Small intestine (tissue), 7 donors: ENCODE results near the gene STING1. TPM values are rescaled to one million over a fixed set of nuclear protein-coding genes. Genes with fewer than 3 reads are reported as not detected.
"Not testable (repeated sequence)": the region's sequence is repeated elsewhere in the genome, so short reads cannot be mapped to it uniquely, and the experiment has no call there.

Source experiments
- DNase-seq, 2 donors: peaks; one replicate each; pipeline versions ENCODE4 v3.0.0 to v3.0.0-alpha.2; 2013
- FAIRE-seq: peaks from 2 replicates; lab custom pipeline; 2012; peaks lifted over from hg19 to GRCh38; lab: Jason Lieb, UNC
- H3K27ac ChIP-seq, 3 donors: one replicate each; pipeline ENCODE4 v1.5.1; 2013; ENCODE audit warnings: low read length in 2 of 3, mild to moderate bottlenecking in 2 of 3, control low read depth in 1 of 3, inconsistent platforms in 1 of 3, low read depth in 1 of 3, moderate library complexity in 1 of 3
- H3K27me3 ChIP-seq, 3 donors: one replicate each; pipeline ENCODE4 v1.6.1; 2013; ENCODE audit warnings: low read length in 3 of 3, inconsistent platforms in 1 of 3; ENCODE audit not compliant: control insufficient read depth in 3 of 3, insufficient read depth in 3 of 3
- H3K36me3 ChIP-seq, 3 donors: one replicate each; pipeline ENCODE4 v1.6.1; 2013; ENCODE audit warnings: low read length in 3 of 3, inconsistent platforms in 1 of 3, low read depth in 1 of 3, mild to moderate bottlenecking in 1 of 3, moderate library complexity in 1 of 3; ENCODE audit not compliant: control insufficient read depth in 3 of 3, insufficient read depth in 2 of 3
- H3K4me1 ChIP-seq, 3 donors: one replicate each; pipeline ENCODE4 v1.6.1; 2013; ENCODE audit warnings: low read length in 2 of 3, inconsistent platforms in 1 of 3, low read depth in 1 of 3, mild to moderate bottlenecking in 1 of 3, moderate library complexity in 1 of 3; ENCODE audit not compliant: control insufficient read depth in 3 of 3, insufficient read depth in 2 of 3
- H3K4me3 ChIP-seq, 3 donors: one replicate each; pipeline ENCODE4 v1.5.1; 2013; ENCODE audit warnings: low read length in 3 of 3, control low read depth in 1 of 3, inconsistent platforms in 1 of 3, low read depth in 1 of 3, mild to moderate bottlenecking in 1 of 3, moderate library complexity in 1 of 3
- H3K9me3 ChIP-seq, 2 donors: one replicate each; pipeline ENCODE4 v1.6.1; 2013; ENCODE audit warnings: low read depth in 1 of 2, low read length in 1 of 2; ENCODE audit not compliant: control insufficient read depth in 2 of 2, insufficient read depth in 1 of 2
- WGBS, 3 donors: extraction: QIAGEN DNeasy Blood & Tissue Kit; methylation state at CpG; one replicate each; pipeline ENCODE4 v1.1.7; 2013; 5-methylcytosine and 5-hydroxymethylcytosine counted together
- polyA plus RNA-seq, 4 donors: library from polyadenylated mRNA; stranded (reverse) in 3 of 4; unstranded in 1 of 4; fragments of 200-250 nt in 3 of 4; fragments of 120-200 nt in 1 of 4; gene quantifications; one replicate each; pipeline versions ENCODE4 v1.2.1 to v1.2.3, GENCODE V29; 2013
- donor health status: healthy with polysubstance abuse.
- donor health status: control.
- donor health status: control.
- donor health status: Bipolar disorder and iron deficiency.
- donor health status: healthy.

Gene STING1
- polyA plus RNA-seq, 4 donors = 2.2 to 23.0 (median 8.5) TPM

DNA sequence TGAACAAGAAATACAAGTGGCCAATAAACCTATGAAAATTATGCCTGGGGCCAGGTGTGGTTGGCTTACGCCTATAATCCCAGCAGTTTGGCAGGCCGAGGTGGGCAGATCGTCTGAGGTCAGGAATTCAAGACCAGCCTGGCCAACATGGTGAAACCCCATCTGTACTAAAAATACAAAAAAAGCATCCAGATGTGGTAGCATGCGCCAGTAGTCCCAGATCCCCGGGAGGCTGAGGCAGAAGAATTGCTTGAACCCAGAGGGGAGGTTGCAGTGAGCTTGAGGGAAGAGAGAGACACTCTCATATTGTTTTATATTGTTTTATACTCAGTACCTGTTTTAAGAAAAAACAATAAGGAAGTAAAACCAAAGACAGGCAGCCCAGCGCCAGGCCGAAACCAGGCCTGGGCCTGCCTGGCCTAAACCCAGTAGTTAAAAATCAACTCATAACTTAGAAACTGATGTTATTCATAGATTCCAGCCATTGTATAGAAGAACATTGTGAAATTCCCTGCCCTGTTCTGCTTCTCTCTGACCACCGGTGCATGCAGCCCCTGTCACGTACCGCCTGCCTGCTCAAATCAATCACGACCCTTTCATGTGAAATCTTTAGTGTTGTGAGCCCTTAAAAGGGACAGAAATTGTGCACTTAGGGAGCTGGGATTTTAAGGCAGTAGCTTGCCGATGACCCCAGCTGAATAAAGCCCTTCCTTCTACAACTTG lies 43.2 kb upstream of the STING1 start:
- not testable (repeated sequence) for H3K27ac ChIP-seq, H3K27me3 ChIP-seq, H3K4me1 ChIP-seq, DNase-seq, FAIRE-seq, H3K4me3 ChIP-seq, H3K36me3 ChIP-seq, H3K9me3 ChIP-seq
- 76 to 84% (median 79%) methylated on average over 12 of the region's 12 CpGs for WGBS, 3 donors

DNA sequence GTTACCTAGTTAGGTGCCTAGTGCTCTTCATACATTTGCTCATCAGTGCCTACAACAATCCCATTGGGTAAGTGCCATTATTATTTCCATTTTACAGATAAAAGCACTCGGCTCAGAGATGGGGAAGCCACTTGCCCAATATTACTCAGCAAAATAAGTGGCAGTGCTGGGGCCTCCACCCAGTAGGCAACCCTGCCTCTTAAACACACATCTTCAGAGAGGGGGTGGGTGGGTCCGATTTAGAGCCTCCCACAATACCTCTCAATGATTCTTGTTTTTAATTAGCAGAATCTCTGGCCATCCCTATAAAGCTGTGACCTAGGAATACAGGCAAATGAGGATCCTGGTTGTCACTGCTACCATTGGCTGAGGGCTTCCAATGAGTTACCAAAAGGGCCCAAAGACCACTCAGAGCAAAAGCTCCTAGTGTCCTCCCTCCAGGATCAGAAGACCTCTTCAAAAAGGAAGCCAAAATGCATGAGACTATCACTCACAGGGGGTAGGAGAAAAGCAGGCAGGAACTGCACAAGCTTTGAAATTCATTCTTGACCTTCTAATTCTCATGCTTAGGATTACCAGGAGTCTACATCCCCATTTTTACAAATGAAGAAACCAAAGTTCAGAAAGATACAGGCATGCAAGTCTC lies 42.5 kb upstream of the STING1 start:
- H3K4me3 ChIP-seq = no peak overlapping the region
- H3K27ac ChIP-seq = no peak overlapping the region
- H3K4me1 ChIP-seq = peaks cover 0 to 4% (median 0%) of the 10 kb centered on the region in 3 donors
- no peaks in the 10 kb centered on the region for H3K9me3 ChIP-seq
- 62 to 85% (median 68%) methylated on average over 2 of the region's 2 CpGs for WGBS, 3 donors
- H3K27me3 ChIP-seq = no peaks in the 10 kb centered on the region
- H3K36me3 ChIP-seq = no peaks in the 10 kb centered on the region
- DNase-seq (no peak), FAIRE-seq (no peak)

DNA sequence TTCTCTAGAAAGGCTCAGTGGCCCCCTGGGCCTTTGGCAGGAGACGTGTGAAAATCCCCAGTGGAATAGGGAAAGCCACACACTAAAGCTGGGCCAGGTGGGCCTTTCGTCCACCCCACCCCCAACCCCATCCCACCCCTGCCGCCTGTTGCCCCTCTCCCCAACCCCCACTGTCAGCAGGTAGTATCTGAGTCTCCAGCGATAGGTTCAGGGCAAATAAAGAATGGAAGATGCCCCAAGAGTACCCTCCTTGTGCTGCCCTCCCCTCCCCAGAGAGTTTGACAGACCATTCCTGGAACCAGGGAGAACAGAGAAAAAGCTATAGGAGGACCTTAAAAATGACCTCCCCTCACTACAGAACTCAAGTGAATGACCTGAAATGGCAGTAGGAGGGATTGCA lies 41.9 kb upstream of the STING1 start:
- no peak for FAIRE-seq

DNA sequence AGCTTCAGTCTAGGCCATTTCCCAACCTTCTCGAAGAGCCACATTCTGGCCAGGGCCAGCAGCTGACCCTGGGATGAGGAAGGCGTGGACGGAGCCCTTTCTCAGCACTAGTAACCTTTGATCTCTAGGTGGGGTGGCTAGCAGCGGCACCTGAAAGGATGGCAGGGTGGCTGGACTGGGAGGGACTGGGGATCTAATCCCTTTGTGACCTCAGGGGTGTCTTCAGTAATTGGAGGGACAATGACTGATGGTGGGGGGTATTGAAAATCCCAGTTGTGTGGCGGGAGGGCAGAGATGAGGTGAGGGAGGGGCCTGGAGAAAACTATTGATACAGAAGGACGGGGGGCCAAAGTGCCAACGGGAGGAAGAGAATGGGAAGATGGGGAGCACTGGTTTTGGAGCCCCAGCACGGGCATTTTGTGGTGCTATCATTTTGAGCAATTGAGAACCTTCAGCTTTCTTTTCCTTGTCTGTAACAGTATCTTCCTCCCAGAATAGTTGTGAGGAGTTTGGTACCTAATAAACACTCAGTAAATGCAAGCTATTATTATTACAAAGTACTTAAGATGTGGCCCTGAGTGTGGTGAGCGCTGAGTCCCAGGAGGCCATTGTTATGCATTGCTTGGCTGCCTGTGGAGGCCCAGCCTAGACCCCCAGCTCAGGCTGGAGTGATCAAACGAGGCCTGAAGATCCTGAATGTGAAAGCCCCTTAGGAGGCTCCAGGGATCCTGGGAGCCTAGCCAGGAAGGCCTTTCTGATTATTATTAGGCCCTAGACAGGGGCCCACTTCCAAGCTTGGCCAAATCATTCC lies 41.3 kb upstream of the STING1 start:
- 51 to 68% (median 66%) methylated on average over 10 of the region's 10 CpGs for WGBS, 3 donors
- no peak for FAIRE-seq
- H3K27me3 ChIP-seq = no peaks in the 10 kb centered on the region
- H3K27ac ChIP-seq = no peak overlapping the region
- DNase-seq = peak in 1 of 2 donors; percentile 17
- H3K4me1 ChIP-seq = peaks cover 0 to 4% (median 0%) of the 10 kb centered on the region in 3 donors
- no peaks in the 10 kb centered on the region for H3K36me3 ChIP-seq
- H3K4me3 ChIP-seq = no peak overlapping the region
- H3K9me3 ChIP-seq = no peaks in the 10 kb centered on the region

More for the DNA sequence above, 41.9 kb upstream of the STING1 start:
- Histone ChIP-seq H3K9me3 (no peaks in the 10 kb centered on the region), H3K36me3 (no peaks in the 10 kb centered on the region), H3K4me1 (peaks cover 0 to 4% (median 0%) of the 10 kb centered on the region in 3 donors), H3K4me3 (no peak overlapping the region), H3K27ac (no peak overlapping the region), H3K27me3 (no peaks in the 10 kb centered on the region)
- no peak for DNase-seq
- WGBS, 3 donors = 87 to 90% (median 87%) methylated on average over 3 to 4 of the region's 4 CpGs

DNA sequence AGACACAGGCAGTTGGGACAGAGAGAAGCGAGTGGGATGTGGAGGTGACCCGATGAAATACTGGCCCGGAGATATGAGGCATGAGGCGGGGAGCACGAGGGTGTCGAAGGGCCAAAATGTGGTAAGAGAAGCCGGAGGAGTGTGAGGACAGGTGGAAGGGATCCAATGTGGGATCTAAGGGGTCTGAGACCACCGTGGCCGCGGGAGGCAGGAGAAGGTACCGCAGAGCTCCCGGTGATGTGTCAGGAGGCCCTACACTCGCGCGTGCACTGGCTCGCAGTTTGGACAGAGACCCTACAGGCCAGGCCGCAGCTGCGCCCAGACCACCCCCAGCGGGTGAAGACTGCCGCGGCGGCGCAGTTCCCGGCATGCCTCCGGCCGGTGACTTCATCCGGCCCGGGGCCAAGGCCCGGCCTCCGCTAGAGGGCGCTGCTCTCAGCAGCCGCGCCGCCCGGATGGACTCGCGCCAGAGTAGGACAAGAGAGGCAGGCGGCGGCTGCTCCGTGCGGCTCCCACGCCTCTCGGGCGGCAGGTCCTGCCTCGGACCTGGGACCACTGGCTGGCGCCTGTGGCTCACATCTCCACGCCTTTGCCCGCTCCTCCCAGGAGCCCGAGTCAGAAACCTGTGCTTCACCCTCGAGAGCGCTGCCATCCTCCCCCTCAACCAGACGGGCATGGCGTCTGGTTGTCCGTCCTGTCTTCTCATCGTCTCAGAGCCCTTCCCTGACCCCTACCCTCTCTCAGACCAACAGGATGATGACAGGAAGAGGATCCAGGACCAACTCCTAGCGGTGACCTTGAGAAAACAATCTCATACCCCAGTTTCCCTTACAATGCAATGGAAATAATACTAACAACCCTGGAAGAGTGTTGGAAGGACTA lies 35.4 kb upstream of the STING1 start:
- no peaks in the 10 kb centered on the region for H3K27me3 ChIP-seq
- 3 to 5% (median 5%) methylated on average over 38 to 56 of the region's 56 CpGs for WGBS, 3 donors
- DNase-seq (peak; percentile 85 to 96), FAIRE-seq (no peak)
- H3K4me3 ChIP-seq = peak overlapping the region; percentile 11 to 62 (median 51)
- no peaks in the 10 kb centered on the region for H3K36me3 ChIP-seq
- H3K9me3 ChIP-seq = no peaks in the 10 kb centered on the region
- peaks cover 0 to 3% (median 0%) of the 10 kb centered on the region in 3 donors for H3K4me1 ChIP-seq
- H3K27ac ChIP-seq = peak overlapping the region; percentile 17 to 90 (median 78)

DNA sequence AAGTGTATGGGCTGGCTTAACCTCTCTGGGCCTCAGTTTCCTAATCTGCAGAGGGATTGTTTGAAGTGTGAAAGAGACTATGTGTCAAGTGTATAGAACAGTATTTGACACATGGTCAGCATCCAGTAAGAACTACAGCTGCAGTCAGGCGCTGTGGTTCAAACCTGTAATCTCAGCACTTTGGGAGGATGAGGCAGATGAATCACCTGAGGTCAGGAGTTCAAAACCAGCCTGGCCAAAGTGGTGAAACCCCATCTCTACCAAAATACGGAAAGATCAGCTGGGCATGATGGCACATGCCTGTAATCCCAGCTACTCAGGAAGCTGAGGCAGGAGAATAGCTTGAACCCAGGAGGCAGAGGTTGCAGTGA lies 31.9 kb upstream of the STING1 start:
- Histone ChIP-seq H3K9me3 (no peaks in the 10 kb centered on the region), H3K27me3 (no peaks in the 10 kb centered on the region), H3K27ac (no peak overlapping the region), H3K4me3 (no peak overlapping the region), H3K4me1 (peaks cover 0 to 3% (median 0%) of the 10 kb centered on the region in 3 donors), H3K36me3 (no peaks in the 10 kb centered on the region)
- DNase-seq (no peak), FAIRE-seq (no peak)
- 73 to 81% (median 80%) methylated on average over 2 of the region's 2 CpGs for WGBS, 3 donors

DNA sequence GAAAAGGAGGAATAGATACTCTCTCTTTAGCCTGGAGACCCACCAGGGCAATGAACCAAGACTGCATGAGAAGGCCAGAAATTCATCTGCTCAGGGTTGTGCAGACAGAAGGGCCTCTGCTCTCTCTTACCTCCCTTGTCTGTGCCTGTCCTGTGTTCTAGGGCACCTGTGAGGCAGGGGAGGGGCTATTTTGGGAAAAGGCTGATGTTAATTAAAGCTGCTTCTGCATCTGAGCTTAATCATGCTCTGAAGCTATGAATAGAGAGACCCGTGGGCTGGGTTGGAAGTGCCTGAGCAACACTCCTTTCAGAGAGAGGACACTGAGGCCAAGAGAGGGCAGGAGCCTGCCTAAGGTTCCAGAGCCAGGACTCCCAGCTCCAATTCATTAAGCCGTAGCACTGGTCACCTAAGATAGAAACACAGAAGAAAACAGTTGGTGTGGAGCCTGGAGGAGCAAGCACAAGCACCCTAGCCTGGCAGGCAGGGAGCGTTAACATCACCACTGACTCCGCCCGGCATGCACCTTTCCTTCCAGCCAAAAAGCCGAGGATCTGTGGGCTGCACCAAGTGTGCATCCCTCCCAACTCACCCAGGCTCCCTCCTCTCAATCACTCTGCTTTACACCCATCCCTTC lies 31.4 kb upstream of the STING1 start:
- Histone ChIP-seq H3K4me1 (peaks cover 0 to 3% (median 0%) of the 10 kb centered on the region in 3 donors), H3K9me3 (no peaks in the 10 kb centered on the region), H3K4me3 (no peak overlapping the region), H3K27ac (no peak overlapping the region), H3K27me3 (no peaks in the 10 kb centered on the region), H3K36me3 (no peaks in the 10 kb centered on the region)
- DNase-seq = no peak
- 86 to 88% (median 88%) methylated on average over 6 of the region's 6 CpGs for WGBS, 3 donors
- FAIRE-seq = no peak
